Measurements from ENCODE around the gene DEAF1.

The DEAF1 gene

DNA sequence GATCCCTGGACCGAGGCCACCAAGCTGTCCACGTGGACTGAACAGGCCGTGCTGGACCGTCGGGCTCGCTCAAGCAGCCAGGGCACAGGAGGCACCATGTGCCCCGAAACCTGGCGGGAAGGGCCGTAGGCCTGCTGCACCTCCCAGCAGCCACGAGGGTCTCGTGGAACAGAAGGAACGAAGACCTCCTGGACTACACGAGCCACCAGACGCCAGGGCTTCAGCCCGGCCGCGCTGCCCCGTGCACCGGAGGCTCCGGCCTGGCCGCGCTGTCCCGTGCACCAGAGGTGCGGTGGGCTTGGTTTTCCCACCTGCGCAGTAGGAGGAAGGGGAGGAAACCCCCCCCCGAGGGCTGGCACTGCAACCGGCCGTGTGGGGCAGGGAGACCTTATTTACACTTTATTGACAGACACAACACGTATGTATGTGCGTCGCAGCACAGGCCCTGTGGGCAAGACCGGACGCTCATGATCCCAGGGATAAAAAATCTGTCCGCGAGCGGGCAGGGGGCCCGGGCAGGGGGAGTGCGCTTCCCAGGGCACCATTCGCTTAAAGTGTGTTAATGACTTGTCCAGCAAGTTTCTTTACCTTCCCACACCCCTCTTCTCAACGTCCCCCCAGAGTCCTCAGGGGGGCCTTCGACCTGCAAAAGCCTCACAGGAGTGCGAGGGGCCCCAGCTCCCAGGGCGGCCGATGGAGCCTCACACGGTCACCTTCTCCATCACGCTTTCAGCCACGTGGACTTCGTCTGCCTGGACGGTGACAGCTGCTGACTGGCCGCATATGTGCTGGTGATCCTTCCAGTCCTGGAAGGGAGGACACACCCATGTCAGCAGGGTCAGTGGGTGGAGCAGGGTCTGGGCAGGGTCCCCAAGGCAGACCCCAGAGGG, 50.9 kb downstream of the DEAF1 start:
- FAIRE-seq: no peak

DNA sequence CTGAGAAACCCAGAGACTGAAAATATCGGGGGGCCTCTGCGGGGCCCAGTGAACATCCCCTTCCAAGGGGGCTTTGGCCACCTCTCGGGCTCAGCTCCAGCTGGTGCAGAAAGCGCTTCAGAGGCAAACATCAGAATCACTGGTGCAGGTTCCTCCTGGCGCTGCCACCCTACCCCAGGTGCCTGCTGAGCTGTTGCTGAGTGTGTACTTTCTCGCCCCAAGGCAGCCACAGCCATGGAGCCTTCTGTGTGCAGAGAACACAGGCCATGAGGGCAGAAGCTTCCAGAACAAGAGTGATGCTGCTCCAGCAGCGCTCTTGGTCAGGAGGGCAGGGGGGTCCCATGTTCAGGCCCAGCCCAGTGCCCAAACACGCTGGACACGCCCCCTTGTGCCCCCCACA, 51.7 kb downstream of the DEAF1 start:
- FAIRE-seq: no peak

DNA sequence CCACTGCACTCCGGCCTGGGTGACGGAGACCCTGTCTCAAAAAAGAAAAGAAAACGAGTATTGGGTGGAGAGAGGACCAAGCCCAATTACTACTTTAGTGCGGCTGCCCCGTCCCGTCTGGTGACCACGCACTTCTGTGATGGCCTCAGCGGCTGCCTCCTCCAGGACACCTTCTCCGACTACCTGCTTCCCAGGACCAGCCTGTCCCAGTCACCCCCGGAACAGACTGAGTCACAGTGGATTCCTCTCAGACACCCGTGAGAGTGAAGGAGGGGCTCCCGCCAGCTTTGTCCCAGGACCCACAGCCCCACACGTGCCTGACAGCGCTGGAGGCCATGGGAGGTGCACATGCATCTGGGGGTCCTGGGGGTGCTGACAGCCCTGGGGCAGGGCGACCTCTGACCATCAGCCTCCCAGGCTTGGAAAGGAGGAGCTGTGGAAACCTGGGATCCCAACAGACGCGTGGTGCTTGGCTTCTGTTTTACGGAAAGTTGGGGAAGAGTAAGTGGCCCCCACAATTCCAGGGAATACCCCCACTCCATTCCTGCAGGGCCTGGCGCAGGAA, 53.1 kb downstream of the DEAF1 start:
- no peak for FAIRE-seq

DNA sequence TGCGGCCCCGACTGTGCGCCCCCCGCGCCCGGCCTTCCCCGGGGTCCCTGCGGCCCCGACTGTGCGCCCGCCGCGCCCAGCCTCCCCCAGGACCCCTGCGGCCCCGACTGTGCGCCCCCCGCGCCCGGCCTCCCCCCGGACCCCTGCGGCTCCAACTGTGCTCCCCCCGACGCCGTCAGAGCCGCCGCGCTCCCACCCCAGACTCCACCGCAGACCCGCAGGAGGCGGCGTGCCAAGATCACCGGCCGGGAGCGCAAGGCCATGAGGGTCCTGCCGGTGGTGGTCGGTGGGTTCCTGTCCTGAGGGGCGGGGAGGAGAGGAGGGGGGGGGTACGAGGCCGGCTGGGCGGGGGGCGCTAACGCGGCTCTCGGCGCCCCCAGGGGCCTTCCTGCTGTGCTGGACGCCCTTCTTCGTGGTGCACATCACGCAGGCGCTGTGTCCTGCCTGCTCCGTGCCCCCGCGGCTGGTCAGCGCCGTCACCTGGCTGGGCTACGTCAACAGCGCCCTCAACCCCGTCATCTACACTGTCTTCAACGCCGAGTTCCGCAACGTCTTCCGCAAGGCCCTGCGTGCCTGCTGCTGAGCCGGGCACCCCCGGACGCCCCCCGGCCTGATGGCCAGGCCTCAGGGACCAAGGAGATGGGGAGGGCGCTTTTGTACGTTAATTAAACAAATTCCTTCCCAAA, 54.9 kb downstream of the DEAF1 start:
- FAIRE-seq: no peak

DNA sequence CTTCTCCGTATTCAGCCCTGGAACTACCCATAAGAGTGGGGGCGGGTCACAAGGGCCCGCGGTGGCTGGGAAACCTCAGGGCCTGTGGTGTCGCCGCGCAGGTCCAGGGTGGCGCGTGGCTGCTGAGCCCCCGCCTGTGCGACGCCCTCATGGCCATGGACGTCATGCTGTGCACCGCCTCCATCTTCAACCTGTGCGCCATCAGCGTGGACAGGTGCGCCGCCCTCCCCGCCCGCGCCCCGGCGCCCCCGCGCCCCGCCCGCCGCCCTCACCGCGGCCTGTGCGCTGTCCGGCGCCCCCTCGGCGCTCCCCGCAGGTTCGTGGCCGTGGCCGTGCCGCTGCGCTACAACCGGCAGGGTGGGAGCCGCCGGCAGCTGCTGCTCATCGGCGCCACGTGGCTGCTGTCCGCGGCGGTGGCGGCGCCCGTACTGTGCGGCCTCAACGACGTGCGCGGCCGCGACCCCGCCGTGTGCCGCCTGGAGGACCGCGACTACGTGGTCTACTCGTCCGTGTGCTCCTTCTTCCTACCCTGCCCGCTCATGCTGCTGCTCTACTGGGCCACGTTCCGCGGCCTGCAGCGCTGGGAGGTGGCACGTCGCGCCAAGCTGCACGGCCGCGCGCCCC, 55.6 kb downstream of the DEAF1 start:
- no peak for FAIRE-seq

DNA sequence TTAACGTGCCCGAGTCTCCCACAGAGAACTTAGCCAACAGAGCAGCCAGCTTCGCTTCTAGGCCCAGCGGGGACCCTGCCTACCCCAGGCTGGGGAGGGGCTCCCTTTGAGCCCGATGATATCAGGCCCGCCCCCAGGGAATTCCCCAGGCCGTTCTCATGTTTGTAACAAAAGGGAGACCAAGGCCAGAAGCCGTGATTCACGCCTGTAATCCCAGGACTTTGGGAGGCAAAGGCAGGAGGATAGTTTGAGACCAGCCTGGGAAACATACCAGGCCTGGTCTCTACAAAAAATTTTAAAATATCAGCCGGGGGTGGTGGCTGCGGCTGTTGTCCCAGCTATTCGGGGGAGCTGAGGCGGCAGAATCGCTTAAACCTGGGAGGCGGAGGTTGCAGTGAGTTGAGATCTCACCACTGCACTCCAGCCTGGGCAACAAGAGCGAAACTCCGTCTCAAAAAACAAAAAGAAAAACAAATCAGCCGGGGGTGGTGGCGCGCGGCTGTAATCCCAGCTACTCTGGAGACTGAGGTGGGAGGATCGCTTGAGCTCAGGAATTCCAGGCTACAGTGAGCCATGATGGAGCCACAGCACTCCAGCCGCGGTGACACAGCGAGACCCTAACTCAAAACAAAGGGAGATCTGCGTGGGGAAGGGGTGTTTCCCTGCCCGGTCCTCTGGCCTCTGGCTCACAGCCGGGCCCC, 56.2 kb downstream of the DEAF1 start:
- FAIRE-seq: no peak

DNA sequence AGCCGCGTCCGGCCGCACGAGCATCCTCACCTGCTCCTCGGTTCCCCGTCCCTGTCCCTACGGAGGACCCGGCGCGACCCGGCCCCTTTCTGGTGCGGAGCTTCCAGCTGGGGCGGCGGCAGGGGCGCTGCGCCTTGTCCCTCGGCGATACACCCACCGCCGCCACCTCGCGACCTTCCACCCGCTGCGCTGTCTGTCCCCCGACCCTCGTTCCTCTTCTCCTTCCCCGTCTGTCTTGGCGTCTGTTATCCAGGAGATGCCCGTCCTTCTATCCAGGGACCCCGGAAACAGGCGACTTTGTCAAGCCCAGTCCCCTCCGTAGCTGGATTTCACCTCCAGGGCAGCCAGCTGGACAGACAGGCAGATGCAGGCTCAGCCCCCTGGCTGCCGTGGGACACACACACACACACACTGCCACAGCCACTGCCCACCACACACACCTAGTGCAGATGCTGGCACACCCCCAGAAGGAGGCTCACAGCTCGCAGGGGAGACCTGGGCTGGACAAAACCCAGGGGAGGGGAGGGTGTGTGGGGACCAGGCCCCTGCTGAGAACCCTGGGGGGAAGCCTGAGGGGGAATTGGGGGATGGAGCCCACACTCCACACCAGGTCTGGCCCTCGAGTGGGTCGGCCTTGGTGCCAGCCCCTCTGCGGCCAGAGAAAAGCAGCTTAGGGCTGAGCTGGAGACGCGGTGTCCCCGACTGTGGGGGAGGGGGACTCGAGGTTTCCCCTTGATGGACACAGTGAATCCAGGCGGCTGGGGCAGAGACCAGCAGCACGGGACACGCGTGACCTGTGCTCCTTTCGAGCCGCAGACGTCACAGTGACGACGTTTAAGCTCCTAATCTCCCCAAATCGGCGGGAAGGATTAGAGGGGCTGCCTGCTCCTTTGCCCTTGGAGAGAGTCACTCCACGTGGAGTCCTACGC, 57.2 kb downstream of the DEAF1 start:
- no peak for FAIRE-seq

DNA sequence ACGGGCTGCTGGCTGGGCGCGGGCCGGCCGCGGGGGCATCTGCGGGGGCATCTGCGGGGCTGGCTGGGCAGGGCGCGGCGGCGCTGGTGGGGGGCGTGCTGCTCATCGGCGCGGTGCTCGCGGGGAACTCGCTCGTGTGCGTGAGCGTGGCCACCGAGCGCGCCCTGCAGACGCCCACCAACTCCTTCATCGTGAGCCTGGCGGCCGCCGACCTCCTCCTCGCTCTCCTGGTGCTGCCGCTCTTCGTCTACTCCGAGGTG, 57.8 kb downstream of the DEAF1 start:
- FAIRE-seq: no peak

DNA sequence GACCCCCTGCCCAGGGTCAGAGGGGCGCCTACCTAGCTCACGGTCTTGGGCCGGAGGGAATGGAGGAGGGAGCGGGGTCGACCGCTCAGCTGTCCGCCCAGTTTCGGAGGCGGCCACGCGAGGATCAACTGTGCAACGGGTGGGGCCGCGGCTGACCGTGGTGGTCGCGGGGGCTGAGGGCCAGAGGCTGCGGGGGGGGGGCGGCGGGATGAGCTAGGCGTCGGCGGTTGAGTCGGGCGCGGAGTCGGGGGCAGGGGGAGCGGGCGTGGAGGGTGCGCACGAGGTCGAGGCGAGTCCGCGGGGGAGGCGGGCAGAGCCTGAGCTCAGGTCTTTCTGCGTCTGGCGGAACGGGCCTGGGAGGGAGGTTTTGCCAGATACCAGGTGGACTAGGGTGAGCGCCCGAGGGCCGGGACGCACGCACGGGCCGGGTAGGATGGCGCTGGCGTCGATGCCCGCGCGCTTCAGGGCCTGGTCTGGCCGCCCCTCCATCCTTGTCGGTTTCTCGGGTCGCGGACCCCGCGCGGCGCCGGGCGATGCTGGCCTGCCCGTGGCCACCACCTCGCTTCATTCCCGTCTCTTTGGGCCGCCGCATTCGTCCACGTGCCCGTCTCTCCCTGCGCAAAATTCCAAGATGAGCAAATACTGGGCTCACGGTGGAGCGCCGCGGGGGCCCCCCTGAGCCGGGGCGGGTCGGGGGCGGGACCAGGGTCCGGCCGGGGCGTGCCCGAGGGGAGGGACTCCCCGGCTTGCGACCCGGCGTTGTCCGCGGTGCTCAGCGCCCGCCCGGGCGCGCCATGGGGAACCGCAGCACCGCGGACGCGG, 58.3 kb downstream of the DEAF1 start, which contains the start of gene DRD4:
DRD4 (plus strand) TSS at position 759 of the 822 bp plus-strand sequence; CDS start at position 795, 36 bp downstream.
- no peak for FAIRE-seq

DNA sequence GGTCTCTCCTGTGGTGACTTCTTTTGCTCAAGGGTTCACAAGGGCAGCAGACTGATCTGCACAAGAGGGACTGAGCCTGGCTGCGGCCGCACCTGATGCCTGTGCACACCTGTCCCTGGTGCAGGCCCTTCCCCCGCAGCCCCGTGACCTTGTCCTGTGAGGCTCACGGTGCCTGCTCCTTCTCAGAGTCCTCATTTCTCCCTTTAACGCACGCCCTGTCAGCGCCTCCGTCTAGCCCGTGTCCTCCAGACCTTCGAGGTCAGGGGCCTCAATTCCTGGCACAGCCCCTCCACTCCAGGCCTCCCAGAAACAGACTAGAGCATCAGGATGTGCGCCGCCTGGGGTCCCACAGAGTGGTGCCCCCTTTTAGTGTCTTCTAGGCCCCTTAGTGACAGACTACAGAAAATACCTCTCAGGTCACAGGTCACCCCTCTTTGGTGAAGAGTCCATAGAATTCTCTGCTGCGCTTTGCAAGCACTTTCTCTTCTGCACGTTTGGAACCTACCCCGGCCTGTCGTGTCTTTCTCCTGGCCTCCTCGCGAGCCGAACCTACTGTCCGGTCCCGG, 59.0 kb downstream of the DEAF1 start:
- no peak for FAIRE-seq

DNA sequence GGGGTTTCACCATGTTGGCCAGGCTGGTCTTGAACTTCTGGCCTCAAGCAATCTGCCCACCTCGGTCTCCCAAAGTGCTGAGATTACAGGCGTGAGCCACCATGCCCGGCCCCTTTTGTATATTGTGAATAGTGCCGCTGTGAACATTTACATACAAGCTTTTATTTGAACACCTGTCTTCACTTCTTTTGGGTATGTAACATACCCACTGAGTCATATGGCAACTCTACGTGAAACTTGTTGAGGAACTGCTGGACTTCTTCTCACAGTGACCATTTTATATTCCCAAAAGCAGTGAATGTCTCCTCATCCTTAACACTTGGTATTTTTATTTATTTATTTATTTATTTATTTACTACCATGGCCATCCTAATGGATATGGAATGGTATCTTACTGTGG, 64.2 kb downstream of the DEAF1 start:
- FAIRE-seq: no peak

DNA sequence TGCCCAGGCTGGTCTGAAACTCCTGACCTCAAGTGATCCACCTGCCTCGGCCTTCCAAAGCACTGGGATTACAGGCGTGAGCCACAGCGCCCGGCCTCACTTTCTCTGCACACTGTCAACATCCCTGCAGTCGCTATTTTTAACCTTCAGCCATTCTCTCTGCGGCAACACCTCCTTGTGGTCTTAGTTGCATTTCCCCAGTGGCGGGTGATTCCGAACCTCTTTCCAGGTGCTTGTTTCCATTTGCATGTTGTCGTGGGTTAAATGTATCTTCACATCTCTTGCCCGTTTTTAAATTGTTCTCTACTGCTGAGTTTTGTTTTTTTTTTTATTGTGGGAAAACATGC, 65.8 kb downstream of the DEAF1 start:
- FAIRE-seq: no peak

DNA sequence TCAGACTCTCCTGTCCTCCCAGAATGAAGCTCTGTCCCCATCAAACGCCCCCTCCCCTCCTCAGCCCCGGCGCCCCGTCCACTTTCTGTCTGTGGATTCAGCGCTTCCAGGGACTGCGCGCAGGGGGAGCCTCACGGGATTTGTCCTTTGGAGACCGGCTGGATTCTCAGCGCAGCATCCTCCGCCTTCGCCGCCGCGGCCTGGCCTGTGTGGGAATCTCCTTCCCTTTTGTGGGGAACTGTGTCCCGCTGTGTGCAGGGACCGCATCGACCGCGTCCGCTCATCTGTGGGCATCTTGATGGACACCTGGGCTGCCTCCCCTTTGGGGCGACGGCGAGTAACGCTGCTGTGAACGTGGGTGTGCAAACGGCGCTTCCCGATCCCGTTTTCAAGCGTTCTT, 67.0 kb downstream of the DEAF1 start:
- no peak for FAIRE-seq

DNA sequence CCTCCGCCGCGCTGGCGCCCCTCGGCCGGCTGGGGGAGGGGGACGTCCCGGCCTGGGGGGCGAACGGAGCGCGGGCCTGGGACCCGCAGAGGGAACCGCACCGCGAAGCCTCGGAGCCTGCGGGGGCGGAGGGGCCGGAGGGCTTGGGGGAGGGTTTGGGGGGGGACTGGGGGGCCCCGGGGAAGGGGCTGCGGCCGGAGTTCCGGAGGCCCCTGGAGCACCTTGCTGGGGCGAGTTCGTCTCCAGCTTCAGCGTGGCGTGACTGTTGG, 67.8 kb downstream of the DEAF1 start:
- FAIRE-seq: no peak

DNA sequence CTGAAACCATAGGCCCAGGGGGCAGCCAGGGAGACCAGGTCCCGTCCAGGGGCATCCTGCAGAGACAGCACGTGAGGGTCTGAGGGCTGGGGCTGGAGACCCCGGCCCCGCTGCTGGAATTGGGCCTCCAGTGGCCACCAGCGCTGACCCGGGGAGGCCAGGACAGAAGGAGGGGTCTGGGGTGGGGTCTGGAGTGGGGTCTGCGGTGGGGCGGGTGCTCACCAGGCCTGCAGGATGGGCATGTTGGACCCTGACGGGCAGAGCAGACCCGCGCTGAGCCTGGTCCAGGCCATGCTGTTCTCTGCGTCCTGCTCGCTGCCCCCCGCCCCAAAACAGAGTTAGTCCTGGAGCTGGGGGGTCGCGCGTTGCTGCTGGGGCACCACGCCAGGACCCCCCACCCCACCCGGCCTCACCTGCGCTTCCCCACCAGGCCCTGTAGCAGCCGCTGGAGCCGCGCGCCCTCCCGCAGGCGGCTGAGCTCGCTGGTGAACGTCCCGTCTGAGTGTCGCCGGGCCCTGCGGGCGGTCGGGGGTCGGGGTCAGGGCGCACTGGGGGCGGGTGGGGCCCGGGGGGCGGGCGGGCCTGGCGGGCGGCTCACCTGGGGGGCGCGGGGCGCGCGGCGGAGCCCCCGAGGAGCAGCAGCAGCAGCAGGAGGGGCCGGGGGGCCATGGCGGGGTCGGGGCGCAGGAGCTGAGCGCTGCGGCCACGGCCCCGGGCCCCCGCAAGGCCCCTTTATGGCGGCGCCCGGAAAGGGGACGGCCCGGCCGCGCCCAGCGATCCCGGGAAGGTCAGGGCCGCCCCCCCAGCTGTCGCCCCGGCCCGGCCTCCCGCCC, 68.3 kb downstream of the DEAF1 start, which contains the start of gene SCT:
SCT (minus strand) TSS at position 707 of the 833 bp plus-strand sequence; CDS start at position 669, 38 bp downstream.
- FAIRE-seq: no peak

DNA sequence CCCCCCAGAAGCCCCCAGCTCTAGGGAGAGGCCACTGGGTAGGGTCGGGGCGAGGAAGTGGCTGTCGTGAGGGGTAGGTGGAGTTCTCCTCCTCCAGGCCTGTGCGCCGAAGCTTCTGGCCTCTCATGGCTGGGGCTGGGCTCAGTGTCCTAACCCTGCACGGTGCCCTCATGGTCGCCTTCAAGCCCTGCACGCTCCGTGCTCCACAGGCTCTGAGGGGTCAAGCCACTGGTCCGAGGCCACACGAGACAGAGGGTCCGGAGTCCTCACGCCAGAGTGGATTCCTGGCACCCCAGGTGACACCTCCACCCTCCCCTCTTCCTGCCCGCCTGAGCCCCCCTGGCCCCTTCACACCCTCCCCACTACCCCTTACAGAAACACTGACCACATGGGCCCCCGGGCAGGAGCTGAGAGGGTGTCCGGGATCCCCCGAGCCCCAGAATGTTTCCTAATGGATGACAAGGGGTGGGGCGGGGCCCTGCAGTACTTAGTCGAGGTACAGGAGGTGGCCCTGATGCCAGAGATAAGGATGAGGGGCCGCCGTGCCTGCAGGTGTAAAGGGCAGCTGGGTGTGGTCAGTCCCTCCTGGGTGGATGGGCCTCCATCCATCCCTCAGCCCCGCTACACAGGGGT, 69.3 kb downstream of the DEAF1 start:
- FAIRE-seq: no peak

DNA sequence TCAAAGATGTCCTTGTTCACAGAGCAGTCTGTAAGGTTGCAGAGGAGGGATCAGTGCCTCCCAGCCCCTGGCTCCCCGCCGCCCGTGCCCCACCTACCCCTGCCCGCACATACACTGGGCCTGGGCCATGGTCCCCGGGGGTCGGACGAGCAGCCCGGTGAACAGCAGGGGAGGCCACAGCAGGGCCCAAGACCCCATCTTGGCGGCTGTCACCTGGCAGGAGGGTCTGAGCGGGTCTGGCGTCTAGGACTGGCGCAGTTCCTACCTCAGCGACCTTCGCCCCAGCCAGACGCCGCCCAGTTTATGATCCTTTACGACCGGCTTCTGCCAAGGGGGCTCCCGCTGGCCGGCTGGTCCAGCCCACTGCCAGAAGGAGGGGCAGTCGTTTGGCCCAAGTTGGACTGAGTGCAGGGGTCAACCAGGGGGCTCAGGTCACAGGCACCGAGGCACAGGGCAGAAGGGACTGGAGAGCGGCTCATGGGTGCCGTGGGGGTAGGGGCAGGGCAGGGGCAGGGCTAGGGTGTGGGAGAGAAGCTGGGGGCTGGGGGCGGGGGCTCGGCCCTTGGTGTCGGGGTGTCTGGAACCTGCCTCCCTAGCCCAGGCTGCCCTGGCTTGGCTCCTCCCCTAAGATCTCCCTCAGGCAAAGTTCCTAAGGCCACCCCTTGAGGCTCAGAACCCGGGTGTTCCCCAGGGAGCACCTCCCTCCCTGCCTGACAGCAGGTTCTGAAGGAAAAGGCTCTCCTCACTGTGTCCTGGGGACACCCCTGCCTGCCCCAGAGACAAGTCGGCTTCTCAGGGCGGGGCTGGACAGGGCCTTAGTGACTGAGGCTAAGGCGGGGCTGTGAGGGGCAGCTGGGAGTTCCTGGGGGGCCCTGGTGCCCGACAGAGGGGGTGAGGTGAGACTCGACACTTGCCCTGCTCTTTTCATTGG, 70.1 kb downstream of the DEAF1 start, which contains the start of gene CDHR5:
CDHR5 (minus strand) TSS at position 251 of the 931 bp plus-strand sequence; CDS start at position 198, 53 bp downstream.
- FAIRE-seq: no peak

All from colon (tissue), 2 donors.